NB4 (cell line): ENCODE measurements around the gene ACE.

Experiments used
- DNase-seq: peaks from one replicate; pipeline ENCODE4 v3.0.0; 2010; ENCODE audit warnings: low read depth
- H3K4me3 ChIP-seq: one replicate; pipeline ENCODE4 v1.5.1; 2011; ENCODE audit warnings: mild to moderate bottlenecking, low read depth, low read length, moderate library complexity
- CTCF ChIP-seq: IDR thresholded peaks from one replicate; pipeline ENCODE4 v1.5.1; 2012; ENCODE audit warnings: low read depth, low read length
- MAX ChIP-seq: IDR thresholded peaks from 2 replicates; pipeline ENCODE4 v1.6.1; 2011; ENCODE audit warnings: low read depth, low read length
- MYC ChIP-seq: IDR thresholded peaks from 2 replicates; pipeline ENCODE4 v1.6.1; 2011; ENCODE audit warnings: low read depth, low read length
- POLR2A ChIP-seq: IDR thresholded peaks from 2 replicates; pipeline ENCODE4 v1.6.1; 2011; ENCODE audit warnings: mild to moderate bottlenecking; ENCODE audit not compliant: insufficient read length; ENCODE audit errors: extremely low read depth

ACE gene

GRCh38 chr17:63474586-63475460, 2.0 kb upstream of the ACE start:
- no peak overlapping the region for H3K4me3 ChIP-seq
- no peak for DNase-seq
- TF ChIP-seq MAX: no peak
- no peak for TF ChIP-seq POLR2A
- TF ChIP-seq MYC: no peak

- no peak for DNase-seq
- H3K4me3 ChIP-seq: no peak overlapping the region
- TF ChIP-seq POLR2A: no peak
- no peak for TF ChIP-seq MAX
- TF ChIP-seq CTCF: no peak
- no peak for TF ChIP-seq MYC
These were observed 1.1 kb upstream of the ACE start for GRCh38 chr17:63475491-63476412.

GRCh38 chr17:63476459-63476853, 405 bp upstream of the ACE start:
- DNase-seq: no peak
- no peak overlapping the region for H3K4me3 ChIP-seq
- no peak for TF ChIP-seq POLR2A
- TF ChIP-seq MYC: no peak
- no peak for TF ChIP-seq MAX
- no peak for TF ChIP-seq CTCF

- no peak for TF ChIP-seq POLR2A
- TF ChIP-seq MAX: no peak
- TF ChIP-seq CTCF: no peak
- TF ChIP-seq MYC: no peak
These were observed 899 bp downstream of the ACE start for GRCh38 chr17:63477480-63478440.

GRCh38 chr17:63478814-63479494, 2.1 kb downstream of the ACE start:
- no peak overlapping the region for H3K4me3 ChIP-seq
- TF ChIP-seq MAX: no peak
- peak; percentile 86 for TF ChIP-seq CTCF
- no peak for TF ChIP-seq MYC
- no peak for TF ChIP-seq POLR2A
- peak; percentile 85 for DNase-seq

More at GRCh38 chr17:63477480-63478440, 899 bp downstream of the ACE start:
- DNase-seq: peak; percentile 62
- H3K4me3 ChIP-seq: peak overlapping the region; percentile 21
